ENCODE measurements around the gene ARFGAP1.
"Not testable (repeated sequence)": the region's sequence is repeated elsewhere in the genome, so short reads cannot be mapped to it uniquely, and the experiment has no call there.

Gene ARFGAP1

DNA sequence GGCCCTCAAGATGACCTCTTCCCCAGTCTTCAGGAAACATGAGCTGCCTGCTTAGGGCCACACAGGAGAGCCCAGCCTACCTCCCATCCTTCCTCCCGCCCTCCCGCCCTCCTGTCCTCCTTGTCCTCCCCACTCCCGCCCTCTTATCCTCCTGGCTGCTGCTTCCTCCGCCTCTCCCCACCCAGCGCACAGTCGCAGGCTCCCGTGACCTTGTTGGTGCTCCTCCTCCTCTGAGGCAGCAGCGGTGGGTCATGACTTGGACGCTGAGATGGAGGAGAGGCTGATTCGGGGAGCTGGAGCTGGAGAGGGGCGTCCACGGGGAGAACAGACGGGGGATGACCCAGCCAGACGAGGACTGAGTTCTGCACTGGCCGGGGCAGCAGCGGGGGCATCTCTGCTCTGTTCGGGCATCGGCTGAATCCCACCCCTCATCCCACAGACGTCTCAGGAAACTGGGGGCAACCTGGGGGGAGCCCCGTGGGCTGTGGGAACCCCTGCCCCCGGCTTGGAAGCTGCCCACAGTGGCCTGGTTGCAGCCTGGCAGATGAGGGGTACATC, 56.2 kb downstream of the ARFGAP1 start:
- Histone ChIP-seq H3K9ac (ENCODE audit: low read depth in 1 of 2, low read length in 2 of 2) (no peak overlapping the region), H3K27ac (ENCODE audit: low read depth in 2 of 2, low read length in 2 of 2) (no peak overlapping the region), H3K36me3 (ENCODE audit: control insufficient read depth in 2 of 2, insufficient read depth in 2 of 2, low read length in 2 of 2) (no peaks in the 10 kb centered on the region), H3K27me3 (ENCODE audit: control insufficient read depth in 2 of 2, insufficient read depth in 2 of 2, low read length in 2 of 2) (peaks cover 0 to 2% of the 10 kb centered on the region in 2 donors), H3K4me1 (ENCODE audit: control insufficient read depth in 2 of 2, insufficient read depth in 2 of 2, low read length in 2 of 2) (no peaks in the 10 kb centered on the region), H3K4me3 (ENCODE audit: low read length in 2 of 2) (no peak overlapping the region), H3K9me3 (ENCODE audit: control insufficient read depth in 2 of 2, low read length in 2 of 2) (no peaks in the 10 kb centered on the region)

- no peak overlapping the region for H3K27ac ChIP-seq (ENCODE audit: low read depth in 2 of 2, low read length in 2 of 2)
- no peak overlapping the region for H3K9ac ChIP-seq (ENCODE audit: low read depth in 1 of 2, low read length in 2 of 2)
- H3K27me3 ChIP-seq (ENCODE audit: control insufficient read depth in 2 of 2, insufficient read depth in 2 of 2, low read length in 2 of 2) = no peaks in the 10 kb centered on the region
- H3K4me3 ChIP-seq (ENCODE audit: low read length in 2 of 2) = no peak overlapping the region
- H3K9me3 ChIP-seq (ENCODE audit: control insufficient read depth in 2 of 2, low read length in 2 of 2) = no peaks in the 10 kb centered on the region
- no peaks in the 10 kb centered on the region for H3K4me1 ChIP-seq (ENCODE audit: control insufficient read depth in 2 of 2, insufficient read depth in 2 of 2, low read length in 2 of 2)
- H3K36me3 ChIP-seq (ENCODE audit: control insufficient read depth in 2 of 2, insufficient read depth in 2 of 2, low read length in 2 of 2) = no peaks in the 10 kb centered on the region
Measured at GRCh38 chr20:63329331-63330083, 56.9 kb downstream of the ARFGAP1 start.

DNA sequence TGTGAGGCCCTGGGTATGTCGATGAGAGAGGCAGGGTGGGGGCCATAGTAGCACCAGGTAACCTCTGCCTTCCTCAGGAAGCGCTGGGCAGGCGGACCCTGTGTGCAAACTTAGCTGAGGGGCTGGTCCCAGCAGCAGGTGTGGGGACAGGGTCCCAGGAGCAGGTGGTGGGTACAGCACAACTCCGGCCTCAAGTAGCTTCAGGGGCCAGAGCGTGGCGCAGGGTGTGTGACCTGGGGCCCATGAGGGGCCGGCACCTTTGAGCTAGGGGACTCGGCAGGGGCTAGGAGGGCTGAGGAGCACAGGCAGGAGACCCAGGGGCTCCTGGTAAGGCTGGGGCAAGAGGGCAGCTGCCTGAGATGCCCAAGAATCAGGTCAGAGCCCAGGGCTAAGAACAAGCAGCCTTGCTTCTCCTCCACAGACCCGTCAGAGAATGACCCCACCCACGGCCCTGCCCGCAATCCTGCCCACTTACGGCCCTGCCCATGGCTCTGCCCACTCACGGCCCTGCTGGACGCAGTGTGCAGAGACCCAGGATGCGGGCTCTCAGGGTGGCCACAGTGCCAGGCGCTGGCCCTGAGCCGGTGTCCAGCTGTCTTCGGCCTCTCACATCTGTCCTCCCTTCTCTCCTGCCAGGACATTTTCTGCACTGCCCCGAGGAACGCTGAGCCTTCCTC, 57.6 kb downstream of the ARFGAP1 start:
- no peaks in the 10 kb centered on the region for H3K9me3 ChIP-seq (ENCODE audit: control insufficient read depth in 2 of 2, low read length in 2 of 2)
- H3K4me1 ChIP-seq (ENCODE audit: control insufficient read depth in 2 of 2, insufficient read depth in 2 of 2, low read length in 2 of 2) = no peaks in the 10 kb centered on the region
- no peak overlapping the region for H3K9ac ChIP-seq (ENCODE audit: low read depth in 1 of 2, low read length in 2 of 2)
- H3K27me3 ChIP-seq (ENCODE audit: control insufficient read depth in 2 of 2, insufficient read depth in 2 of 2, low read length in 2 of 2) = no peaks in the 10 kb centered on the region
- H3K27ac ChIP-seq (ENCODE audit: low read depth in 2 of 2, low read length in 2 of 2) = no peak overlapping the region
- H3K36me3 ChIP-seq (ENCODE audit: control insufficient read depth in 2 of 2, insufficient read depth in 2 of 2, low read length in 2 of 2) = no peaks in the 10 kb centered on the region
- no peak overlapping the region for H3K4me3 ChIP-seq (ENCODE audit: low read length in 2 of 2)

- Histone ChIP-seq H3K4me3 (ENCODE audit: low read length in 2 of 2) (no peak overlapping the region), H3K36me3 (ENCODE audit: control insufficient read depth in 2 of 2, insufficient read depth in 2 of 2, low read length in 2 of 2) (no peaks in the 10 kb centered on the region), H3K4me1 (ENCODE audit: control insufficient read depth in 2 of 2, insufficient read depth in 2 of 2, low read length in 2 of 2) (no peaks in the 10 kb centered on the region), H3K9me3 (ENCODE audit: control insufficient read depth in 2 of 2, low read length in 2 of 2) (no peaks in the 10 kb centered on the region), H3K9ac (ENCODE audit: low read depth in 1 of 2, low read length in 2 of 2) (no peak overlapping the region), H3K27ac (ENCODE audit: low read depth in 2 of 2, low read length in 2 of 2) (no peak overlapping the region), H3K27me3 (ENCODE audit: control insufficient read depth in 2 of 2, insufficient read depth in 2 of 2, low read length in 2 of 2) (no peaks in the 10 kb centered on the region)
Measured at GRCh38 chr20:63330940-63331339, 58.3 kb downstream of the ARFGAP1 start.

- Histone ChIP-seq H3K27me3 (ENCODE audit: control insufficient read depth in 2 of 2, insufficient read depth in 2 of 2, low read length in 2 of 2) (peaks cover 0 to 3% of the 10 kb centered on the region in 2 donors), H3K4me1 (ENCODE audit: control insufficient read depth in 2 of 2, insufficient read depth in 2 of 2, low read length in 2 of 2) (no peaks in the 10 kb centered on the region), H3K9ac (ENCODE audit: low read depth in 1 of 2, low read length in 2 of 2) (no peak overlapping the region), H3K36me3 (ENCODE audit: control insufficient read depth in 2 of 2, insufficient read depth in 2 of 2, low read length in 2 of 2) (no peaks in the 10 kb centered on the region), H3K4me3 (ENCODE audit: low read length in 2 of 2) (no peak overlapping the region), H3K27ac (ENCODE audit: low read depth in 2 of 2, low read length in 2 of 2) (no peak overlapping the region), H3K9me3 (ENCODE audit: control insufficient read depth in 2 of 2, low read length in 2 of 2) (no peaks in the 10 kb centered on the region)
Measured at GRCh38 chr20:63331741-63332400, 59.3 kb downstream of the ARFGAP1 start.

- H3K4me3 ChIP-seq (ENCODE audit: low read length in 2 of 2) = no peak overlapping the region
- H3K4me1 ChIP-seq (ENCODE audit: control insufficient read depth in 2 of 2, insufficient read depth in 2 of 2, low read length in 2 of 2) = no peaks in the 10 kb centered on the region
- H3K27ac ChIP-seq (ENCODE audit: low read depth in 2 of 2, low read length in 2 of 2) = no peak overlapping the region
- no peaks in the 10 kb centered on the region for H3K9me3 ChIP-seq (ENCODE audit: control insufficient read depth in 2 of 2, low read length in 2 of 2)
- peaks cover 3 to 4% of the 10 kb centered on the region in 2 donors for H3K27me3 ChIP-seq (ENCODE audit: control insufficient read depth in 2 of 2, insufficient read depth in 2 of 2, low read length in 2 of 2)
- no peaks in the 10 kb centered on the region for H3K36me3 ChIP-seq (ENCODE audit: control insufficient read depth in 2 of 2, insufficient read depth in 2 of 2, low read length in 2 of 2)
- H3K9ac ChIP-seq (ENCODE audit: low read depth in 1 of 2, low read length in 2 of 2) = no peak overlapping the region
Measured at GRCh38 chr20:63332488-63333240, 60.1 kb downstream of the ARFGAP1 start.

DNA sequence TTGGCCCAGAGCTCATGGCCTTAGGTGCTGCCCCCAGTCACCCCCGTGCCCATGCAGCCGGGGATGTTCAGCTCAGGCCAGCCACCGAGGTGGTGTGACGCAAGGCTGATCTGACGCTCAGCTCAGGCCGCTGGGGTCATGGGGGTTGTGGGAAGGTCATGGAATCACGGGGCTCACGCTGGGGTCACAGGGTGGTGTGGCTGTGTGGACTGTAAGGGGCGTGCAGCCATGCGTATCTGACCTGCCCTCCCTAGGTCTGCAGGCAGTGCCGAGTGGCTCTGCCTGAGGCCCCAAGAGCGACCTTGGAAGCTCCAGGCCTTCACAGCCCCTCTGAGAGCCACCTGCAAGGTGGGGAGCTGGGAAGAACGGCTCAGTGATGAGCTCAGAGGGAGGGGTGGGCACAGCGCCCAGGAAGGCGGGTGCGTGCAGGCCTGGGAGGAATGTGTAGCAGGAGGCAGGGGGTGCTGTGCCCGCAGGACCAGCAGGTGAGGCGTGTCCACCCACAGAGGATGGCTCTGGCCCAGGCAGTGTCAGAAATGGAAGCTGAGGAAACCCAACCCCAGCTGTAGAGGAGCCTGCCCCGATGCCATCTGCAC, 60.7 kb downstream of the ARFGAP1 start:
- Histone ChIP-seq H3K9ac (ENCODE audit: low read depth in 1 of 2, low read length in 2 of 2) (no peak overlapping the region), H3K36me3 (ENCODE audit: control insufficient read depth in 2 of 2, insufficient read depth in 2 of 2, low read length in 2 of 2) (no peaks in the 10 kb centered on the region), H3K4me3 (ENCODE audit: low read length in 2 of 2) (no peak overlapping the region), H3K27me3 (ENCODE audit: control insufficient read depth in 2 of 2, insufficient read depth in 2 of 2, low read length in 2 of 2) (peaks cover 4 to 6% of the 10 kb centered on the region in 2 donors), H3K27ac (ENCODE audit: low read depth in 2 of 2, low read length in 2 of 2) (no peak overlapping the region), H3K9me3 (ENCODE audit: control insufficient read depth in 2 of 2, low read length in 2 of 2) (no peaks in the 10 kb centered on the region), H3K4me1 (ENCODE audit: control insufficient read depth in 2 of 2, insufficient read depth in 2 of 2, low read length in 2 of 2) (no peaks in the 10 kb centered on the region)

- Histone ChIP-seq H3K9ac (ENCODE audit: low read depth in 1 of 2, low read length in 2 of 2) (no peak overlapping the region), H3K9me3 (ENCODE audit: control insufficient read depth in 2 of 2, low read length in 2 of 2) (no peaks in the 10 kb centered on the region)
Measured at GRCh38 chr20:63334356-63334755, 61.7 kb downstream of the ARFGAP1 start.

GRCh38 chr20:63335060-63335459, 62.4 kb downstream of the ARFGAP1 start:
- not testable (repeated sequence) for H3K36me3 ChIP-seq (ENCODE audit: control insufficient read depth in 2 of 2, insufficient read depth in 2 of 2, low read length in 2 of 2); H3K27me3 ChIP-seq (ENCODE audit: control insufficient read depth in 2 of 2, insufficient read depth in 2 of 2, low read length in 2 of 2); H3K27ac ChIP-seq (ENCODE audit: low read depth in 2 of 2, low read length in 2 of 2); H3K9ac ChIP-seq (ENCODE audit: low read depth in 1 of 2, low read length in 2 of 2); H3K4me3 ChIP-seq (ENCODE audit: low read length in 2 of 2); H3K9me3 ChIP-seq (ENCODE audit: control insufficient read depth in 2 of 2, low read length in 2 of 2); H3K4me1 ChIP-seq (ENCODE audit: control insufficient read depth in 2 of 2, insufficient read depth in 2 of 2, low read length in 2 of 2)

More at GRCh38 chr20:63334356-63334755, 61.7 kb downstream of the ARFGAP1 start:
- Histone ChIP-seq H3K4me1 (ENCODE audit: control insufficient read depth in 2 of 2, insufficient read depth in 2 of 2, low read length in 2 of 2) (no peaks in the 10 kb centered on the region), H3K4me3 (ENCODE audit: low read length in 2 of 2) (no peak overlapping the region), H3K27ac (ENCODE audit: low read depth in 2 of 2, low read length in 2 of 2) (no peak overlapping the region), H3K36me3 (ENCODE audit: control insufficient read depth in 2 of 2, insufficient read depth in 2 of 2, low read length in 2 of 2) (no peaks in the 10 kb centered on the region), H3K27me3 (ENCODE audit: control insufficient read depth in 2 of 2, insufficient read depth in 2 of 2, low read length in 2 of 2) (peaks cover 4 to 6% of the 10 kb centered on the region in 2 donors)

Measured in mucosa of rectum (tissue), 2 donors.